NB4 (cell line): Measurements from ENCODE around the gene DMAC2.

Experiments used
- CTCF ChIP-seq: IDR thresholded peaks from one replicate; pipeline ENCODE4 v1.5.1; 2012; ENCODE audit warnings: low read depth, low read length
- POLR2A ChIP-seq: IDR thresholded peaks from 2 replicates; pipeline ENCODE4 v1.6.1; 2011; ENCODE audit warnings: mild to moderate bottlenecking; ENCODE audit not compliant: insufficient read length; ENCODE audit errors: extremely low read depth

- TF ChIP-seq POLR2A: no peak
- TF ChIP-seq CTCF: no peak
These were observed 13.0 kb upstream of the DMAC2 start for GRCh38 chr19:41452584-41453275.
